CD14-positive monocyte (primary cell): ENCODE results near the gene ATF4. TPM values are rescaled to one million over a fixed set of nuclear protein-coding genes. Genes with fewer than 3 reads are reported as not detected.

Experiments used
- DNase-seq, 3 donors: peaks; one replicate each; pipeline ENCODE4 v3.0.0-alpha.2; 2011 to 2022
- H2AFZ ChIP-seq: 2 replicates; pipeline ENCODE4 v1.6.0; 2012; ENCODE audit warnings: mild to moderate bottlenecking, low read depth, low read length, inconsistent platforms; ENCODE audit not compliant: insufficient read depth, poor library complexity, severe bottlenecking
- H3K27ac ChIP-seq, 2 donors: 1 replicate in 1 of 2; 2 replicates in 1 of 2; pipeline ENCODE4 v1.5.1; 2012 to 2013; ENCODE audit warnings: low read length in 2 of 2, control low read depth in 1 of 2, inconsistent platforms in 1 of 2, low read depth in 1 of 2, mild to moderate bottlenecking in 1 of 2
- H3K27me3 ChIP-seq, 2 donors: one replicate each; pipeline versions ENCODE4 v1.6.0 to v1.6.1; 2011 to 2013; ENCODE audit warnings: low read length in 2 of 2; ENCODE audit not compliant: control insufficient read depth in 2 of 2, insufficient read depth in 2 of 2
- H3K36me3 ChIP-seq, 2 donors: replicated peaks in 1 of 2; 1 replicate in 1 of 2; 2 replicates in 1 of 2; pipeline versions ENCODE4 v1.5.1 to v1.6.1; 2012 to 2013; ENCODE audit warnings: low read length in 2 of 2, control low read depth in 1 of 2, inconsistent platforms in 1 of 2, mild to moderate bottlenecking in 1 of 2; ENCODE audit not compliant: insufficient read depth in 2 of 2, control insufficient read depth in 1 of 2
- H3K4me1 ChIP-seq, 2 donors: 1 replicate in 1 of 2; 2 replicates in 1 of 2; pipeline versions ENCODE4 v1.5.1 to v1.6.1; 2012 to 2013; ENCODE audit warnings: low read length in 2 of 2, control low read depth in 1 of 2, inconsistent platforms in 1 of 2, mild to moderate bottlenecking in 1 of 2, moderate library complexity in 1 of 2; ENCODE audit not compliant: insufficient read depth in 2 of 2, control insufficient read depth in 1 of 2
- H3K4me2 ChIP-seq: replicated peaks from 2 replicates; pipeline ENCODE3; 2012; ENCODE audit warnings: low read length, moderate library complexity, mild to moderate bottlenecking; ENCODE audit not compliant: poor library complexity, severe bottlenecking; ENCODE audit errors: extremely low read depth
- H3K4me3 ChIP-seq, 3 experiments: fragments of 200-600 bp in 1 of 3; sonication (generic) in 1 of 3; replicated peaks in 1 of 3; 1 replicate in 2 of 3; 2 replicates in 1 of 3; pipeline ENCODE4 v1.5.1; 2011 to 2013; ENCODE audit warnings: low read length in 3 of 3, mild to moderate bottlenecking in 3 of 3, control low read depth in 2 of 3, low read depth in 2 of 3, inconsistent platforms in 1 of 3, moderate library complexity in 1 of 3
- H3K79me2 ChIP-seq: 2 replicates; pipeline ENCODE4 v1.6.0; 2012; ENCODE audit warnings: mild to moderate bottlenecking, control low read depth, inconsistent platforms, low read length, moderate library complexity; ENCODE audit not compliant: insufficient read depth
- H3K9ac ChIP-seq: 2 replicates; pipeline ENCODE4 v1.6.0; 2017; ENCODE audit warnings: low read length, mild to moderate bottlenecking; ENCODE audit not compliant: insufficient read depth, poor library complexity, severe bottlenecking
- H3K9me3 ChIP-seq, 2 donors: replicated peaks in 1 of 2; 1 replicate in 1 of 2; 2 replicates in 1 of 2; pipeline versions ENCODE4 v1.5.1 to v1.6.1; 2012 to 2013; ENCODE audit warnings: low read length in 2 of 2, control low read depth in 1 of 2; ENCODE audit not compliant: control insufficient read depth in 1 of 2, insufficient read depth in 1 of 2
- H4K20me1 ChIP-seq: 2 replicates; pipeline ENCODE4 v1.6.0; 2012; ENCODE audit warnings: mild to moderate bottlenecking, low read length, control low read depth, moderate library complexity; ENCODE audit not compliant: insufficient read depth
- H3K27ac Mint-ChIP-seq, 7 donors: one replicate each; pipeline ENCODE4 v1.8.0; 2020; ENCODE audit warnings: mild to moderate bottlenecking in 7 of 7, mixed read lengths in 7 of 7, moderate library complexity in 6 of 7, inconsistent platforms in 2 of 7
- H3K27me3 Mint-ChIP-seq, 3 donors: one replicate each; pipeline ENCODE4 v1.8.0; 2021 to 2022; ENCODE audit warnings: low read depth in 3 of 3, mild to moderate bottlenecking in 3 of 3, mixed read lengths in 3 of 3, moderate library complexity in 3 of 3, inconsistent platforms in 1 of 3
- H3K36me3 Mint-ChIP-seq, 2 donors: one replicate each; pipeline ENCODE4 v1.8.0; 2020; ENCODE audit warnings: mixed read lengths in 2 of 2, inconsistent platforms in 1 of 2, mild to moderate bottlenecking in 1 of 2
- H3K4me1 Mint-ChIP-seq: one replicate; pipeline ENCODE4 v1.8.0; 2020; ENCODE audit warnings: mild to moderate bottlenecking, mixed read lengths
- H3K4me3 Mint-ChIP-seq, 2 donors: one replicate each; pipeline ENCODE4 v1.8.0; 2020; ENCODE audit warnings: mild to moderate bottlenecking in 2 of 2, mixed read lengths in 2 of 2, moderate library complexity in 1 of 2
- H3K9me3 Mint-ChIP-seq, 7 donors: one replicate each; pipeline ENCODE4 v1.8.0; 2020 to 2022; ENCODE audit warnings: mixed read lengths in 7 of 7, mild to moderate bottlenecking in 6 of 7, moderate library complexity in 6 of 7, inconsistent platforms in 2 of 7
- CTCF ChIP-seq: fragments of 200-600 bp; IDR thresholded peaks from one replicate; pipeline ENCODE4 v1.8.0; 2022; ENCODE audit warnings: antibody characterized with exemption, mild to moderate bottlenecking
- WGBS: methylation state at CpG from one replicate; pipeline ENCODE4 v1.1.5; 2013; ENCODE audit warnings: missing lambda C conversion rate; ENCODE audit not compliant: insufficient coverage; 5-methylcytosine and 5-hydroxymethylcytosine counted together
- intact Hi-C, 2 donors: fragments of 100-400 bp; cut with micrococcal nuclease; formaldehyde crosslinking; loops; one replicate each; pipeline versions ENCODE4 v1.15.0 to v1.15.1; 2023
- polyA plus RNA-seq, 3 donors: library from polyadenylated mRNA; depleted of rRNA in 1 of 3; unstranded in 2 of 3; stranded (reverse) in 1 of 3; fragments of 300-500 nt in 2 of 3; fragments of >200 nt in 1 of 3; fragmentation: Illumina TruSeq in 2 of 3; gene quantifications; 1 replicate in 2 of 3; 2 replicates in 1 of 3; pipeline ENCODE4 v1.2.3, GENCODE V29; 2012 to 2021

The ATF4 gene
- polyA plus RNA-seq, 3 donors = 55.1 to 606 (median 59.0) TPM

GRCh38 chr22:39481054-39481453 lies 39.3 kb upstream of the ATF4 start:
- H3K4me3 Mint-ChIP-seq = no peak overlapping the region
- H3K27ac Mint-ChIP-seq = no peak overlapping the region
- intact Hi-C loops = no loop called here
- H3K36me3 ChIP-seq = no peaks in the 10 kb centered on the region
- WGBS = 97% methylated on average over 12 of the region's 16 CpGs
- peaks cover 0 to 2% (median 0%) of the 10 kb centered on the region in 7 donors for H3K9me3 Mint-ChIP-seq
- no peaks in the 10 kb centered on the region for H3K4me1 Mint-ChIP-seq
- TF ChIP-seq CTCF = no peak
- no peaks in the 10 kb centered on the region for H3K79me2 ChIP-seq
- H3K9ac ChIP-seq = no peak overlapping the region
- H3K9me3 ChIP-seq = no peaks in the 10 kb centered on the region
- no peaks in the 10 kb centered on the region for H3K27me3 ChIP-seq
- no peaks in the 10 kb centered on the region for H4K20me1 ChIP-seq
- no peak overlapping the region for H3K27ac ChIP-seq
- peaks cover 2 to 3% (median 2%) of the 10 kb centered on the region in 3 donors for H3K27me3 Mint-ChIP-seq
- H3K4me2 ChIP-seq = no peak overlapping the region
- H3K4me3 ChIP-seq = no peak overlapping the region
- no peak overlapping the region for H2AFZ ChIP-seq
- H3K4me1 ChIP-seq = no peaks in the 10 kb centered on the region
- no peaks in the 10 kb centered on the region for H3K36me3 Mint-ChIP-seq
- no peak for DNase-seq

GRCh38 chr22:39481595-39481994 lies 38.8 kb upstream of the ATF4 start:
- H3K27ac Mint-ChIP-seq = peak overlapping the region in 1 of 7 donors; percentile 5
- H3K27me3 Mint-ChIP-seq = peaks cover 2 to 4% (median 3%) of the 10 kb centered on the region in 3 donors
- Histone ChIP-seq H3K27ac (no peak overlapping the region), H3K4me3 (no peak overlapping the region), H3K4me1 (no peaks in the 10 kb centered on the region), H3K4me2 (no peak overlapping the region), H3K79me2 (no peaks in the 10 kb centered on the region), H3K27me3 (no peaks in the 10 kb centered on the region), H3K36me3 (no peaks in the 10 kb centered on the region), H3K9me3 (no peaks in the 10 kb centered on the region), H4K20me1 (no peaks in the 10 kb centered on the region), H3K9ac (no peak overlapping the region), H2AFZ (no peak overlapping the region)
- peaks cover 0 to 2% (median 0%) of the 10 kb centered on the region in 7 donors for H3K9me3 Mint-ChIP-seq
- intact Hi-C loops = no loop called here
- H3K4me1 Mint-ChIP-seq = no peaks in the 10 kb centered on the region
- no peaks in the 10 kb centered on the region for H3K36me3 Mint-ChIP-seq
- no peak overlapping the region for H3K4me3 Mint-ChIP-seq
- WGBS = 86% methylated on average over 5 of the region's 5 CpGs
- no peak for TF ChIP-seq CTCF
- DNase-seq = no peak
